Astrocyte (in vitro differentiated cells and primary cell): ENCODE results near the gene PRICKLE1. TPM values are rescaled to one million over a fixed set of nuclear protein-coding genes. Genes with fewer than 3 reads are reported as not detected.

Source experiments
- DNase-seq: peaks from one replicate; pipeline ENCODE4 v3.0.0-alpha.2; 2010; ENCODE audit warnings: low read depth
- FAIRE-seq: peaks from 2 replicates; lab custom pipeline; 2011; peaks lifted over from hg19 to GRCh38; lab: Jason Lieb, UNC
- H2AFZ ChIP-seq: 2 replicates; pipeline ENCODE4 v1.6.0; 2012; ENCODE audit warnings: low read depth, low read length, inconsistent platforms
- H3K27ac ChIP-seq: 2 replicates; pipeline ENCODE4 v1.5.1; 2011; ENCODE audit warnings: low read depth, low read length, inconsistent platforms
- H3K27me3 ChIP-seq: 2 replicates; pipeline ENCODE4 v1.6.0; 2011; ENCODE audit warnings: low read length, inconsistent platforms; ENCODE audit not compliant: insufficient read depth
- H3K36me3 ChIP-seq: 2 replicates; pipeline ENCODE4 v1.5.1; 2011; ENCODE audit warnings: low read length, inconsistent platforms; ENCODE audit not compliant: insufficient read depth
- H3K4me1 ChIP-seq: 2 replicates; pipeline ENCODE4 v1.5.1; 2011; ENCODE audit warnings: low read length, inconsistent platforms; ENCODE audit not compliant: insufficient read depth
- H3K4me2 ChIP-seq: 2 replicates; pipeline ENCODE4 v1.6.0; 2012; ENCODE audit warnings: low read length, inconsistent platforms
- H3K4me3 ChIP-seq: 2 replicates; pipeline ENCODE4 v1.5.1; 2011; ENCODE audit warnings: low read depth, mild to moderate bottlenecking, low read length, inconsistent platforms; ENCODE audit not compliant: insufficient read depth
- H3K79me2 ChIP-seq: 2 replicates; pipeline ENCODE4 v1.6.0; 2012; ENCODE audit warnings: mild to moderate bottlenecking, low read length, inconsistent platforms; ENCODE audit not compliant: insufficient read depth
- H3K9ac ChIP-seq: 2 replicates; pipeline ENCODE4 v1.6.0; 2012; ENCODE audit warnings: mild to moderate bottlenecking, low read length, inconsistent platforms
- H3K9me3 ChIP-seq: 2 replicates; pipeline ENCODE4 v1.5.1; 2012; ENCODE audit warnings: low read depth, mild to moderate bottlenecking, low read length, inconsistent platforms; ENCODE audit not compliant: insufficient read depth
- H4K20me1 ChIP-seq: 2 replicates; pipeline ENCODE4 v1.6.0; 2012; ENCODE audit warnings: low read length, inconsistent platforms; ENCODE audit not compliant: insufficient read depth
- H3K27ac Mint-ChIP-seq: one replicate; pipeline ENCODE4 v1.8.0; 2021; ENCODE audit warnings: mild to moderate bottlenecking, mixed read lengths; ENCODE audit not compliant: unreplicated experiment
- H3K27me3 Mint-ChIP-seq: one replicate; pipeline ENCODE4 v1.8.0; 2021; ENCODE audit warnings: low read depth, mixed read lengths; ENCODE audit not compliant: unreplicated experiment
- H3K36me3 Mint-ChIP-seq: one replicate; pipeline ENCODE4 v1.8.0; 2021; ENCODE audit warnings: low read depth, mixed read lengths; ENCODE audit not compliant: unreplicated experiment
- H3K4me1 Mint-ChIP-seq: one replicate; pipeline ENCODE4 v1.8.0; 2021; ENCODE audit warnings: low read depth, mixed read lengths; ENCODE audit not compliant: unreplicated experiment
- H3K4me3 Mint-ChIP-seq: one replicate; pipeline ENCODE4 v1.8.0; 2021; ENCODE audit warnings: mild to moderate bottlenecking, moderate library complexity, mixed read lengths; ENCODE audit not compliant: unreplicated experiment
- H3K9me3 Mint-ChIP-seq: one replicate; pipeline ENCODE4 v1.8.0; 2021; ENCODE audit warnings: mild to moderate bottlenecking, mixed read lengths; ENCODE audit not compliant: unreplicated experiment
- EZH2 ChIP-seq: IDR thresholded peaks from 2 replicates; pipeline ENCODE4 v1.6.1; 2012; ENCODE audit warnings: mild to moderate bottlenecking, low read length, inconsistent platforms; ENCODE audit not compliant: insufficient read depth
- total RNA-seq: library from RNA; stranded (reverse); gene quantifications from 2 replicates; pipeline ENCODE4 v1.2.1, GENCODE V29; 2021
- TF ChIP-seq, protein P1 (sequence below): IDR thresholded peaks from 2 replicates; pipeline ENCODE4 v1.5.1; 2011; ENCODE audit warnings: low read depth, mild to moderate bottlenecking, inconsistent platforms, low read length, moderate library complexity; ENCODE audit not compliant: insufficient read depth

PRICKLE1 gene
- total RNA-seq, 1 donor from 2014 or later = 34.9 TPM

GRCh38 chr12:42422785-42423184 is 166.8 kb downstream of the PRICKLE1 start:
- TF ChIP-seq EZH2 = no peak
- TF ChIP-seq, protein P1, sequence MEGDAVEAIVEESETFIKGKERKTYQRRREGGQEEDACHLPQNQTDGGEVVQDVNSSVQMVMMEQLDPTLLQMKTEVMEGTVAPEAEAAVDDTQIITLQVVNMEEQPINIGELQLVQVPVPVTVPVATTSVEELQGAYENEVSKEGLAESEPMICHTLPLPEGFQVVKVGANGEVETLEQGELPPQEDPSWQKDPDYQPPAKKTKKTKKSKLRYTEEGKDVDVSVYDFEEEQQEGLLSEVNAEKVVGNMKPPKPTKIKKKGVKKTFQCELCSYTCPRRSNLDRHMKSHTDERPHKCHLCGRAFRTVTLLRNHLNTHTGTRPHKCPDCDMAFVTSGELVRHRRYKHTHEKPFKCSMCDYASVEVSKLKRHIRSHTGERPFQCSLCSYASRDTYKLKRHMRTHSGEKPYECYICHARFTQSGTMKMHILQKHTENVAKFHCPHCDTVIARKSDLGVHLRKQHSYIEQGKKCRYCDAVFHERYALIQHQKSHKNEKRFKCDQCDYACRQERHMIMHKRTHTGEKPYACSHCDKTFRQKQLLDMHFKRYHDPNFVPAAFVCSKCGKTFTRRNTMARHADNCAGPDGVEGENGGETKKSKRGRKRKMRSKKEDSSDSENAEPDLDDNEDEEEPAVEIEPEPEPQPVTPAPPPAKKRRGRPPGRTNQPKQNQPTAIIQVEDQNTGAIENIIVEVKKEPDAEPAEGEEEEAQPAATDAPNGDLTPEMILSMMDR = no peak
- H3K9me3 Mint-ChIP-seq = no peaks in the 10 kb centered on the region
- Histone ChIP-seq H3K27ac (peak overlapping the region; percentile 28), H3K9ac (no peak overlapping the region), H3K79me2 (peaks cover 3% of the 10 kb centered on the region), H3K4me1 (peaks cover 18% of the 10 kb centered on the region), H4K20me1 (no peaks in the 10 kb centered on the region), H3K9me3 (no peaks in the 10 kb centered on the region), H2AFZ (no peak overlapping the region), H3K4me3 (no peak overlapping the region), H3K4me2 (peak overlapping the region; percentile 12), H3K27me3 (no peaks in the 10 kb centered on the region), H3K36me3 (no peaks in the 10 kb centered on the region)
- H3K27ac Mint-ChIP-seq = no peak overlapping the region
- DNase-seq = no peak
- no peak overlapping the region for H3K4me3 Mint-ChIP-seq
- H3K27me3 Mint-ChIP-seq = no peaks in the 10 kb centered on the region
- peaks cover 19% of the 10 kb centered on the region for H3K4me1 Mint-ChIP-seq
- H3K36me3 Mint-ChIP-seq = no peaks in the 10 kb centered on the region
- no peak for FAIRE-seq

- DNase-seq (peak; percentile 74), FAIRE-seq (no peak)
- Histone ChIP-seq H2AFZ (no peak overlapping the region), H3K79me2 (peaks cover 3% of the 10 kb centered on the region), H3K4me2 (peak overlapping the region; percentile 12), H3K4me3 (no peak overlapping the region), H3K27me3 (no peaks in the 10 kb centered on the region), H4K20me1 (peaks cover 1% of the 10 kb centered on the region), H3K9me3 (no peaks in the 10 kb centered on the region), H3K36me3 (no peaks in the 10 kb centered on the region), H3K27ac (peak overlapping the region; percentile 28), H3K9ac (no peak overlapping the region), H3K4me1 (peaks cover 18% of the 10 kb centered on the region)
- H3K36me3 Mint-ChIP-seq = no peaks in the 10 kb centered on the region
- no peaks in the 10 kb centered on the region for H3K27me3 Mint-ChIP-seq
- no peaks in the 10 kb centered on the region for H3K9me3 Mint-ChIP-seq
- peak overlapping the region; percentile 2 for H3K27ac Mint-ChIP-seq
- peaks cover 16% of the 10 kb centered on the region for H3K4me1 Mint-ChIP-seq
- no peak overlapping the region for H3K4me3 Mint-ChIP-seq
- TF ChIP-seq, protein P1 = no peak
- no peak for TF ChIP-seq EZH2
Measured at GRCh38 chr12:42421844-42422779, 167.4 kb downstream of the PRICKLE1 start.

GRCh38 chr12:42420395-42420794 is 169.2 kb downstream of the PRICKLE1 start:
- H2AFZ ChIP-seq = no peak overlapping the region
- H4K20me1 ChIP-seq = peaks cover 10% of the 10 kb centered on the region
- no peaks in the 10 kb centered on the region for H3K36me3 ChIP-seq
- H3K27ac ChIP-seq = no peak overlapping the region
- Mint-ChIP-seq H3K27me3 (no peaks in the 10 kb centered on the region), H3K27ac (no peak overlapping the region), H3K4me1 (peaks cover 8% of the 10 kb centered on the region), H3K9me3 (no peaks in the 10 kb centered on the region), H3K36me3 (no peaks in the 10 kb centered on the region), H3K4me3 (no peak overlapping the region)
- no peaks in the 10 kb centered on the region for H3K9me3 ChIP-seq
- H3K9ac ChIP-seq = no peak overlapping the region
- H3K27me3 ChIP-seq = no peaks in the 10 kb centered on the region
- no peak overlapping the region for H3K4me3 ChIP-seq
- H3K4me1 ChIP-seq = peaks cover 6% of the 10 kb centered on the region
- TF ChIP-seq EZH2 = no peak
- TF ChIP-seq, protein P1 = no peak
- no peak for FAIRE-seq
- no peak overlapping the region for H3K4me2 ChIP-seq
- DNase-seq = no peak
- H3K79me2 ChIP-seq = peaks cover 3% of the 10 kb centered on the region
